Vagina (tissue), 2 donors: Measurements from ENCODE around the gene ADORA2B.

ENCODE experiments used
- POLR2AphosphoS5 ChIP-seq, 2 donors: sonication (generic); formaldehyde crosslinking; IDR thresholded peaks; one replicate each; pipeline ENCODE4 v1.9.0; 2017; ENCODE audit warnings: antibody characterized with exemption in 2 of 2, mild to moderate bottlenecking in 2 of 2, low read depth in 1 of 2; ENCODE audit not compliant: insufficient read depth in 1 of 2
- TF ChIP-seq, protein P1 (sequence below), 3 experiments: fragments of 450-650 bp in 2 of 3; fragments of 200-600 bp in 1 of 3; sonication (generic) in 1 of 3; IDR thresholded peaks; one replicate each; pipeline ENCODE4 v1.5.1; 2017 to 2019; ENCODE audit warnings: antibody characterized with exemption in 3 of 3, mild to moderate bottlenecking in 2 of 3, moderate library complexity in 2 of 3

DNA sequence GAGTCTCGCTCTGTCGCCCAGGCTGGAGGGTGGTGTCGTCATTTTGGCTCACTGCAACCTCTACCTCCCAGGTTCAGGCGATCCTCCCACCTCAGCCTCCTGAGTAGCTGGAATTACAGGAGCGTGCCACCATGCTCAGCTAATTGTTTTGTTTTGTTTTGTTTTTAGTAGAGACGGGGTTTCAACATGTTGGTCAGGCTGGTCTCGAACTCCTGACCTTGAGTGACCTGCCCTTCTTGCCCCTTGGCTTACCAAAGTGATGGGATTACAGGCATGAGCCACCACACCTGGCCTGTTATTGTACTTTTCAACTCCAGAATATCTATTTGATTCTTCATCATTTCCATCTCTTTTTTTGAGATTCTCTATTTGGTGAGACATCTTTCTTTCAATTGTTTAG, 9.0 kb upstream of the ADORA2B start:
- TF ChIP-seq, protein P1, sequence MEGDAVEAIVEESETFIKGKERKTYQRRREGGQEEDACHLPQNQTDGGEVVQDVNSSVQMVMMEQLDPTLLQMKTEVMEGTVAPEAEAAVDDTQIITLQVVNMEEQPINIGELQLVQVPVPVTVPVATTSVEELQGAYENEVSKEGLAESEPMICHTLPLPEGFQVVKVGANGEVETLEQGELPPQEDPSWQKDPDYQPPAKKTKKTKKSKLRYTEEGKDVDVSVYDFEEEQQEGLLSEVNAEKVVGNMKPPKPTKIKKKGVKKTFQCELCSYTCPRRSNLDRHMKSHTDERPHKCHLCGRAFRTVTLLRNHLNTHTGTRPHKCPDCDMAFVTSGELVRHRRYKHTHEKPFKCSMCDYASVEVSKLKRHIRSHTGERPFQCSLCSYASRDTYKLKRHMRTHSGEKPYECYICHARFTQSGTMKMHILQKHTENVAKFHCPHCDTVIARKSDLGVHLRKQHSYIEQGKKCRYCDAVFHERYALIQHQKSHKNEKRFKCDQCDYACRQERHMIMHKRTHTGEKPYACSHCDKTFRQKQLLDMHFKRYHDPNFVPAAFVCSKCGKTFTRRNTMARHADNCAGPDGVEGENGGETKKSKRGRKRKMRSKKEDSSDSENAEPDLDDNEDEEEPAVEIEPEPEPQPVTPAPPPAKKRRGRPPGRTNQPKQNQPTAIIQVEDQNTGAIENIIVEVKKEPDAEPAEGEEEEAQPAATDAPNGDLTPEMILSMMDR (IDR thresholded peaks at IDR 0.05) = no peak
- TF ChIP-seq POLR2AphosphoS5 (IDR thresholded peaks at IDR 0.05; ENCODE audit: insufficient read depth in 1 of 2, low read depth in 1 of 2) = no peak
